ENCODE results near the gene GGA1. TPM values are rescaled to one million over a fixed set of nuclear protein-coding genes. Genes with fewer than 3 reads are reported as not detected.

Gene GGA1
- polyA plus RNA-seq, 1 of the 3 experiments (the other 2 are of a cell fraction): 81.1 TPM

GRCh38 chr22:37604875-37605274, 3.8 kb upstream of the GGA1 start (continued):
- no peak for TF ChIP-seq USF1 (IDR thresholded peaks at IDR 0.05; ENCODE audit: borderline replicate concordance, low read depth)

GRCh38 chr22:37607010-37607934, 1.4 kb upstream of the GGA1 start:
- Histone ChIP-seq H3K4me2 (peak overlapping the region; percentile 91), H3K4me3 (ENCODE audit: low read depth in 2 of 2, low read length in 1 of 2) (peak overlapping the region; percentile 58 to 86), H3F3A (replicated peaks; ENCODE audit: insufficient read depth) (peaks cover 14% of the 10 kb centered on the region), H3K36me3 (replicated peaks in 1 of 2; ENCODE audit: control insufficient read depth in 1 of 2, insufficient read depth in 2 of 2, low read length in 1 of 2) (no peaks in the 10 kb centered on the region), H3K27me3 (ENCODE audit: insufficient read depth) (no peaks in the 10 kb centered on the region), H2AFZ (ENCODE audit: low read depth) (peak overlapping the region; percentile 84), H3K4me1 (ENCODE audit: control insufficient read depth in 1 of 2, insufficient read depth in 2 of 2, low read depth in 1 of 2, low read length in 1 of 2) (peaks cover 7 to 26% of the 10 kb centered on the region in 2 experiments; a peak in 1 of 4 replicates), H3K9ac (no peak overlapping the region), H3K79me2 (ENCODE audit: insufficient read depth) (peaks cover 32% of the 10 kb centered on the region), H3K9me2 (no peaks in the 10 kb centered on the region), H3K27ac (ENCODE audit: low read depth in 2 of 2, low read length in 1 of 2) (peak overlapping the region; percentile 92 to 98; a peak in 3 of 4 replicates), H3K9me3 (no peaks in the 10 kb centered on the region), H4K20me1 (ENCODE audit: insufficient read depth) (no peaks in the 10 kb centered on the region)
- WGBS (ENCODE audit: low lambda C conversion rate): 3% methylated on average over 38 of the region's 44 CpGs
- peak; percentile 87 for DNase-seq
- CTCF ChIA-PET: interaction anchor here (0.6 to 9.3 kb wide), 56 partner anchors 9 to 351 kb away, joined by 3 to 95 read pairs (median 4); partner anchors contain the start of genes LGALS1, NOL12 and TRIOBP
- TF ChIP-seq RXRA (IDR thresholded peaks at IDR 0.05; ENCODE audit: borderline replicate concordance, low read depth) (no peak; the same call in 1 of the 2 replicates), EZH2phosphoT487 (IDR thresholded peaks at IDR 0.05; ENCODE audit: borderline replicate concordance, low read depth) (no peak), GATA2 (CRISPR knock-in tag; IDR thresholded peaks at IDR 0.05) (peak; percentile 27; the same call in 1 of the 2 replicates), YY1 (IDR thresholded peaks at IDR 0.05; ENCODE audit: low read depth) (peak; percentile 43; the same call in 1 of the 2 replicates), CTCF (IDR thresholded peaks at IDR 0.05) (peak; percentile 99), SMC3 (IDR thresholded peaks at IDR 0.05; ENCODE audit: low read depth, low read length) (peak; percentile 37), ZBTB33 (IDR thresholded peaks at IDR 0.05; ENCODE audit: borderline replicate concordance, low read depth) (no peak), RAD21 (IDR thresholded peaks at IDR 0.05; ENCODE audit: low read length) (peak; percentile 51), MXI1 (IDR thresholded peaks at IDR 0.05; ENCODE audit: low read depth, low read length) (0 out of 2 replicates have a peak, but pooled peaks have one; percentile 5)
- POLR2A ChIA-PET: interaction anchor here (0.5 to 2.1 kb wide), 14 partner anchors 7 to 329 kb away, joined by 3 to 13 read pairs (median 4); partner anchors contain the start of gene NOL12
